ENCODE measurements around the gene RGS7.
A peak's percentile ranks its signal among the peaks of the same experiment; 100 is the strongest.
"Not testable (repeated sequence)": the region's sequence is repeated elsewhere in the genome, so short reads cannot be mapped to it uniquely, and the experiment has no call there.

The RGS7 gene

DNA sequence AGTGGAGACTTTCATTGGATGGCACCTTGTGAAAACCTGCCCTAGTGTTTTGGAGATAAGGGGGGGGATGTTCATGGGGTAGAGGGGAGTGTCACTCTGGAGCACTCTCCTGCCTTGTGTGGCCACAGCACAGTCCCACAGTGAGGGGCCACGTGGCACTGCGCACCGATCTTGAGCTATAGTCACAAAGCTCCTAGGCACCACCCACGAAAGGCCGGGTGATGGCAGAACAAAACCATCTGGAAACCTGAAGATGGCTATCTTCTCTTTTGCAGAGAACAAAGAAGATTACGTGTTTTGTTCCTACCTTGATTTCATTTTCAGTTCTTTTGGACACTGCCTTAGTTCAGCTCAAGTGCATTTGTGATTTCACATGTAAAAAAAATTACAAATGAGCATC lies 220.6 kb downstream of the RGS7 start:
- DNase-seq (ENCODE audit: low spot score), result no peak

DNA sequence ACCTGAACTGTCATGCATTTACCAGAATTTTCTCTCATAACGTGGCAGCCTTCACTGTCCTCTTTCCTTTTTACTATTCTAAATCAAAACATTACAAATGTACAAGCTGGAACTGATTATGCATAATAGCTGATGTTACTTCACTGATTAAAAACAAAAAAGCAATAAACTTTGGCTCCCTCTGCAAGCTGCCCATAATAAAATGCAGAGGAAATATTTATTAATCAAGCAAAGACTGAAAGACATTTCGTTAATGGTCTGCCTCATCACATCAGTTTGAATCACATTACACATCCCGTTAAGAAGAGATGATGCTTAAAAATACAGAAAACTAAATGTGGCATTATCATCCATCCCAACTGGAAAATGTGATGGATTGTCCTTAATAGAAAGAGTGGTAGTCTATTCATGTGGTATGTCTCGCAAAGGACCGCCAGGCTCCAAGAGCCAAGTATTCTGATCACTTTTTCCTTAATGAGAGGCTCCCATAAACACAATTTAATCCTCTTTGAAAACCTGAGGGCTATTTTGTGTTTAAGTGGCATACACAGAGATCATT lies 225.3 kb downstream of the RGS7 start:
- DNase-seq (ENCODE audit: low spot score), result no peak

DNA sequence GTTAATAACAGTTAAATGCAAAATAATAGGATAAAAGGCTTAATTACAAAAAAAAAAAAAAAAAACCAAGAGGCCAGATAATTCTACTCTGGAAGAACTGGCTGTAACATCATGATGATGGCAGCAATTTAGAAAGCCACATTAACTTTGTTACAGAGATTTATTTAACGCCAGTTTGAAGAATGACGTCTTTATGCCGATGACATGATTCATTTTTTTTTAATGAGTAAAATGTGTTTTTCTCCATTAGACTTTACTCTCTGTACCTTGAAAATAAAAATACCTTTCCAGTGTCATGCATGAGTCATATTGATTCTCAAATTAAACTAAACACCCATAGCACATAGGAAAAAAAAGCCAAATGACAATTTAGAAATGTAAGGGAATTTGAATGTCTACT lies 226.1 kb downstream of the RGS7 start:
- no peak for DNase-seq (ENCODE audit: low spot score)

DNA sequence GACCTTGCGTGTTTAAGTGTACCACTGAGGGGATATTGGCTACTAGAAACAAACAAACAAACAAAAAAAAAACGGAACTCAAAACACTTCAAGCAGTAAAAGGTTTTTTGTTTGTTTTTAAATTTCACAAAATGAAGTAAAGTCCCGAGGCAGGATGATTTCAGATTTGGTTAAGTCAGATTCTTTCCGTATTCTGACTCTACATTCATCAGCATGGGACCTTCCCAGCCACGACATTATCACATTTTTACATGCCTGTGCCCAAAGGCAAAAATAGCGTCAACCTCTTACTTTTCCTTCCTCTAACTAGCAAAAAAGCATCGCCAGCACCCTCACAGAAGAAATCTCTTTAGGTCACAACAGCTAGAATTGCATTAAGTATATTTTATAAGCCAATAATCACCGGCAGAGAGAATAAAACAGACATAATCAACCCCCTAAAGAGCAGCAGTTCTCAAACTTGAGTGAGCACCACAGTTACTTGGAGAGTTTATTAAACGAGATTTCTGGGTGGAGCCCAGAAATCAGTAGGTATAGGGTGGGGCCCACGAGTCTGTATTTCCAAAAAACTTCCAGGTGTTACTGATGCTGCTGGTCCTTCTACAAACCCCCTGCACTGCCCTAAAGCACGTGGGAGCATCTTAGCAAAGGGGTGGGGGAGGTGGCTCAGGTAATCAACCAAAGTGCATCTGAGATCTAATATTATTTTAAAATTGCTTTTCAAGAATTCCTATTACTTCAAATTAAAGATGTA lies 227.6 kb downstream of the RGS7 start:
- no peak for DNase-seq (ENCODE audit: low spot score)

DNA sequence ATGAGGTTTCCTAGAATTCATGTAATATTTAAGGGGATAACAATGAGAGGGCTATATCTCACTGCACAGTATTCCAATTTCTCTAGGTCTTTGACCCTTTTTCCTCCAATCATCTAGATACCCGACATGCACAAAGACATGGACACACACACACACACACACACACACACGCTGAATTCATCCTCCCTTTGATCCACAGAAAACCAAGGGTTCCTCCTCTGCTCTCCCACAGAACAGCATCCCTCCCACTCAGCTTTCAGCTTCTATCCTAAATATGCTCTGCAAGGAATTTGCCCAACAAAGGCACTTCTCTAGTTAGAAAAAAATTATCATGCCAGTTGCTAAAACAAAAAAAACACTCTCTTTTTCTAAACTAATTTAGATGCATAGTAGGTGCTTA lies 231.7 kb downstream of the RGS7 start:
- no peak for DNase-seq (ENCODE audit: low spot score)

DNA sequence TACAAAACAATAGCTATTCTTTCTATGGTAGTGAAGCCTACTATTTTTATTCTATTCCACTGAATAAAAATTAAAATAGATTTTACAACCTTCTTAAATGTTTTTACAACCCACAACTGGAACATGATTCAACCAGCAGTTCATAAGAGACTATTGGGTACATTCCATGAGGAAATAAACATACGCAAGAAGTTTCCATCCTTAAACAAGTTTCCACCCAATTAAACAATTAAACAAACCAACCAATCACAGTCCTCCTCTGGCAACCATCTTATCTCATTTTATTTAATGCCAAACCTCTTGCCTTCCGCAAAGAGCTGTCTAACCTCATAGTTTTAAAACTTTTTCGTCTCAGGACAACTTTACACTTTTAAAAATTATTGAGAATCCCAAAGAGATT lies 239.0 kb downstream of the RGS7 start:
- DNase-seq (ENCODE audit: low spot score), result no peak

DNA sequence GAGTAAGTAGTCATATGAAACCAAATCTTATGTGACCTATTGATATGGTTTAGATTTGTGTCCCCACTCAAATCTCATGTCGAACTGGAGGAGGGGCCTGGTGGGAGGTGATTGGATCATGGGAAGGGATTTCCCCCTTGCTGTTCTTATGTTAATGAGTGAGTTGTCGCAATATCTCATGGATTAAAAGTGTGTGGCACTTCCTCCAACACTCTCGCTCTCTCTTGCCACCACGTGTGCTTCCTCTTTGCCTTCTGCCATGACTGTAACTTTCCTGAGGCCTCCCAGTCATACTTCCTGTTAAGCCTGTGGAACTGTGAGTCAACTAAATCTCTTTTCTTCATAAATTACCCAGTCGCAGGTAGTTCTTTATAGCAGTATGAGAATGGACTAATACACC lies 241.2 kb downstream of the RGS7 start:
- no peak for DNase-seq (ENCODE audit: low spot score)

DNA sequence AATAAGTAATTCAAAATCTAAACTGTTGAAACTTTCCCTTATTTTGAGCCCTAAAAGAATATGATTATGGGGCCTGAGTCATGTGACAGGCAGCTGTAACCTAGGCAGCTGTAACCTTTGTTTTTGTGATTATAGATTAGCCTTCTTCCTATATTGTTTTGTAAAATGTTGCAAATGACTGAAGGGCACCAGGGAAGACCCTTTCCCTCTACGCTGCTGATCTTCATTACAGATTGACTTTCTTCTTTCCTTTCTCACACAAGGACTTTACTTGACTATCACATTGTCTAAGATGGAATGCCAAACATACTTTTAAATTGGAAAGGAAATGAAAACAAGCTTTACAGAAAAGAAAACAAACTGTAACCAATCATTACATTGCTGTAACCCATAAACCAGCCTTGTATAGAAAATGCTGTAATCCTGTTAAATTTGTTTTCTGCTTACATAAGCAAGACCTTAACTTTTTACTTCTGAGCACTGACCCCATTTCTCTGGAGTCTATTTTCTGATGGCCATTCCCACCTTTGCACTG lies 242.2 kb downstream of the RGS7 start:
- no peak for DNase-seq (ENCODE audit: low spot score)

DNA sequence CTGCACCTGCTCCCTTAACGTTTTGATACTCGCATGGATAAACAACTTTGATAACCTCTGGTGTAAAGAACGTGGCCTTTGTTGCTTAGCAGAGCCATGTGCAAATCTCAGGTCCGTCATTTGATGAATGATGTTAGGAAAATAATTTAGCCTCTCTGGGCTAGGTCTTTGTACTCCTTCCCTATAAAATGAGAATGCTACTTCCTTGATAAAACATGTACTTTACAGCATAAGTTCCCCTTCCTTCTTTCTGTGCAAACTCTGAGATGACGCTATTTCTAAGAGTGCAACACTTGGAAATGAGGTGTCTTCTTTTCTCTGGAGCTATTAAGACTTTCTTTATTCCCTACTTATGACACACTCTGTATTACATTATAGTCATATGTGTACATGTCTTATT lies 243.4 kb downstream of the RGS7 start:
- DNase-seq (ENCODE audit: low spot score), result no peak

DNA sequence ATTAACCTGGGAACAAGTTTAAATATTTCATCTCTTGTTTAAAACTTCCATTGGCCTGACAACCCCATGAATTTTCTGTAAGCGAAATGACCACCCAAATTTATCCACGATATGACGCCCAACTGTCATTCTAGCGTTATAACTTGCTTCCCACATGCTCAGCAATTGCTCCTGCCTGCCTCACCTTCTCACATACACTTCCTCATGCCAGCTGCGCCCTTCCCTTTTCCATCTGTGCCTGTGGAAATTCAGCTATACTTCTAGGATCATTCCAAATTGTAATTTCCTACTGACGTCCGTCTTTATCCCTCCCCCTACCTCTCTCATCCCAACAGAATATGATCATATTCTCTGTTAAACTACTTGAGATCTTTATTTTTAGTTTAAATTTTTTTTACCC lies 248.0 kb downstream of the RGS7 start:
- no peak for DNase-seq (ENCODE audit: low spot score)

DNA sequence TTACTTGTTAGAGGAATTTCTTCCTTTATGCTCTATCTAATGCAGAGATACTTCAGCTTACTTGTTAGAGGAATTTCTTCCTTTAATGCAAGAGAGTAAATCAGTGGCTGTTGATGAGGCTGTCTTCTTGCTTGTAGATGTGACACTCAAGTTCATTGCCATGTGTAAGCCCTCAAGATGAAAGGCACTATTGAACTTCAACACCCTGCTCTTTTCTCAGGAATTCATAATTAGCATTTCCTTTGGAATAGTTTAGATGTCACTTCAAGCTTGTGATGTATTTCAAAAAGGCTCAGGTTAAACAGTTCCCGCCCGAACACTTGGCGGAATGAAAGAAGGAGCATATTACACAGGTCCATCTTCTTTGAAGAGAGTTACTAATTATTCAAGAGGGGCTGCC lies 251.9 kb downstream of the RGS7 start:
- no peak for DNase-seq (ENCODE audit: low spot score)

DNA sequence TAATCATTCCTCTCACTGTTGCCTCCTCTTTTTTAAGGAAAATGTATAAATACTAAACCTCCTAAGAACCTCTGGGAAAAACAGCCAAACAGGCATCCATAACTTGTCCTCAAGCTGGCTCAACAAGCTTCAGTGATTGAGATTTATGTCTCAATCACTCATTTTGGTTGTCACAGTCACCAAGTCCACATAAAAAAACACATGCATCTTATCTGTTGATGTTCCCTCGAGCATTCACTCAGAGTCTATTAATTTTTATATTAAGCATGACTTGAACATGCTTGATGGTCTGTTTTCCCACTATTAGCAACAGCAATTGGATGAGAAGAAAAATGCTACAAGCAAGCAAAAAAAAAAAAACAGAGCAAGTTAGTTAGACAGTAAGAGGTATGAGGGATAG lies 254.3 kb downstream of the RGS7 start:
- DNase-seq (ENCODE audit: low spot score), result no peak

DNA sequence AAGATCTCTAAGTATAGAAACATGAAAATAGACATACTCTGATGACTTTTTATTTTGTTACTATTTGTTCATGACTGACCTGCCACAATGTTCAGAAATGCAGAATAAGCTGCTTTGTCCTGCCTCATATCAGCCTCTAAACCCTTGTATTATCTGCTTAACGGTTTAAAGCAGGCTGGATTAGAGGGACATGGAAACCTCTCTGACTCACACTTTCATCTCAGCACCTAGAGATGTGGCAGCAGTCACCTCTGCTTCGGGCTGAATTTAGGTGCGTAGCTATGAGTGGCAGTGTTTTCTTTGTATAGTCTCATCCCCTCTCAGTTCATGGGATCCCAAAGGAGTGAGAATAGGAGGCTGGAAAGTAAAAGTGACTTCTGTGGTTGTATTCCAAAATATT lies 255.4 kb downstream of the RGS7 start:
- no peak for DNase-seq (ENCODE audit: low spot score)

DNA sequence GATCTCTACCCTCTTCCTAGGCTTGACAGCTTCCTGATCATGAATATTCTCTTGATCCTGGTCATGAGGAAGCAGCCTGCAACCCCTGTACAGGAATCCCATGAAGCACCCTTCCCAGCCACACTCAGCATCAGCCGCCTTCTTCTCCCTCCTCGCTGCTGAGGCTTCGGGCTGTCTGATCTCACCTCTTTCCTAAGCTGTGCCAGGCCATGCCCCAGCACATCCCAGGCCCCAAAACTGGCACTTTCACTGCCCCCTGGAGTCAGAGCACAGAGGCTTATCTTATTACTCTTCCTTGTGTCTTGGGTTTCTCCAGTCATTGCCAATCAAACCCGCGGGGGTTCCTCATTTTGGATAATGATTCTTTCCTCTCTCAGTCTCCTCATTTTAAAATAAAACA lies 259.5 kb downstream of the RGS7 start:
- no peak for DNase-seq (ENCODE audit: low spot score)

DNA sequence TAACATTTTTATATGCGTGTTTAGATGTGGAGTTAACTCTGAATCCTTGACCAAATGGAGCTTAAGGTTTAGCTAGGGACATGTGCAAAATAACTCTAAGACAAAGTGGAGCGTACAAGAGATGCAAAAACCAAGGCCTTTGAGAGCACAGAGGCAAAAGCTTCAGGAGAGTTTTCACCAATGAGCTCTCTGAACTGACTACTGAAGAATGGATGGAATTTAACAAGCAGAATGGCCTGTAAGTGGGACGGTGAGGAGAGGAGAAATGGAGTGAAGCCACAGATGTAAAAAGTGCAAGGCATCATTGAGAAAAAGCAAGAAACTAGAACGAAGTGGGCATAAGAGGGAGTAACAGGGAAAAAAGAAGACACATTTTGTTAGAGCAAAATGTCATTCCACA lies 260.0 kb downstream of the RGS7 start:
- no peak for DNase-seq (ENCODE audit: low spot score)

DNA sequence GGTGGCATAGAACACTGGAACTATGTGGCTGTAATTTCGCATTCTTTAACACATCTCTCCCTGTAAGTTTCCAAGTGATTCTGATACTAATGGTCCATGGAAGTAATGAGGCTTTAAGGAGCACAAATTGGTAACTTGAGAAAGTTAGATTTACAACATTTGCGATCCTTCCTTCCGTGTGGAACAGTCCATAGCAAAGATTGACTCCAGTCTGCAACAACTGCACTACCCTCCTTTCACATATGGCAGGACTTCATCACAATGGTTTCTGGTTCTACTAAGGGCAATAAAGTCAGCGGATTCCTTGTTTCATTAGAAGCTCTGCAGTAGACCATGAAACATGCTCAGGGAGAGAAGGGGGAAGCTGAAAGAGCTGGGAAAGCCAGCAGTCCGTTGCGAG lies 261.2 kb downstream of the RGS7 start:
- no peak for DNase-seq (ENCODE audit: low spot score)

DNA sequence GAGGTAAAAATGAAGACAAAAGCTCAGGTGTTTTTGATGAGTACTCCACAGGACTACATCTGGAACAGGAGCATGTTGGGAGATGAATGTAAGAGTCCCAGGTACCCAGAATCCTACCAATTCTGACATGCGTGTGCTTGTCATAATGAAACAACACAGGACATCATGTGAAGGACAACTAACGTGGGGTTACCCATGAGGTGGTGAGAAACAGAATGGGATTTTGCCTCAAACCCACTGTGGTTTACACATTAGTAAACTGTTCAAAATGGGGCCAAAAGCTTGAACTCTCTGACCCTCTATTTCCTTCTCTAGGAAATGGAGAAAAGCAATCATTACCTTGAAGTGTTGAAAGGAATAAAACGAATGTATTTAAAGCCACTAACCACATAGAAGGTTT lies 266.2 kb downstream of the RGS7 start:
- no peak for DNase-seq (ENCODE audit: low spot score)

DNA sequence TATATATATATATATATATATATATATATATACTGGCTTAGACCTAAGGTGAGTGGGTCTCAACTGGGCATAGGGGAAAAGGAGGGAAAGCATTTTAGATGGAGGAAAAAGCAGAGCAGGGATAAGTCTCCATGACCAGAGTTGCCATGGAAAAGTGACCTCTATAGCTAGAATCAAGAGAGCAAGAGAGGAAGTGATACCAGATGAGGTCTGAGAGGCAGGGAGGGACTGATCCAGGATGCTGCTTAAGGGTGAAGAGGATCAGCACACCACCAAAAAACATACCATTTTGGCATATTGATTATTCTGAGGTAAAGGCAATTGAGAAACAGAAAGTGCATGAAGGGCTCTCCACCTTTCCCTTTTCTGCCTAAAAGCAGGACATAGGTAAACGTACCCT lies 267.9 kb downstream of the RGS7 start:
- not testable (repeated sequence) for DNase-seq (ENCODE audit: low spot score)

DNA sequence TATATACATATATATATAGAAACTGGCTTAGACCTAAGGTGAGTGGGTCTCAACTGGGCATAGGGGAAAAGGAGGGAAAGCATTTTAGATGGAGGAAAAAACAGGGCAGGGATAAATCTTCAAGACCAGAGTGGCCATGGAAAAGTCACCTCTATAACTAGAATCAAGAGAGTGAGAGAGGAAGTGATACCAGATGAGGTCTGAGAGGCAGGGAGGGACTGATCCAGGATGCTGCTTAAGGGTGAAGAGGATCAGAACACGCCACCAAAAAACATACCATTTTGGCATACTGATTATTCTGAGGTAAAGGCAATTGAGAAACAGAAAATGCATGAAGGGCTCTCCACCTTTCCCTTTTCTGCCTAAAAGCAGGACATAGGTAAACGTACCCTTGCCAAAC lies 268.9 kb downstream of the RGS7 start:
- not testable (repeated sequence) for DNase-seq (ENCODE audit: low spot score)

DNA sequence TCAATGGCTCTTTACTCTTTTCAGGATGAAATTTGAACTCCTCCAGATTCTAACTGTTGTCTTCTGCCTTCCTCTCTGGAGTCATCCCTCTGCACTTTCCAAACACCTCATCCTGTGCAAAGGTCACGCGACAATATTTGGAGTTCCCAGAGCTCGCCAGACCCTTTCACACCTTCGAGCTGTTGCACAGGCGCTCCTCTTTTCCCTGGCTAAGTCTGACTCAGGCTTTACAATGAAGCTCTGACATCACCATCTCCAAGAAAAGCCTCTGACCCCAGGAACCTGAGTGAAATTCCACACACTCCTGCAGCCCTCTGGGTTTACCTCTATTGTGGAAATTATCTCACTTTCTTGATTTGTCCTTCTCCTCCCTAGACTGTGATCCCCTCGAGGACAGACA lies 270.3 kb downstream of the RGS7 start:
- DNase-seq (ENCODE audit: low spot score), result no peak

DNA sequence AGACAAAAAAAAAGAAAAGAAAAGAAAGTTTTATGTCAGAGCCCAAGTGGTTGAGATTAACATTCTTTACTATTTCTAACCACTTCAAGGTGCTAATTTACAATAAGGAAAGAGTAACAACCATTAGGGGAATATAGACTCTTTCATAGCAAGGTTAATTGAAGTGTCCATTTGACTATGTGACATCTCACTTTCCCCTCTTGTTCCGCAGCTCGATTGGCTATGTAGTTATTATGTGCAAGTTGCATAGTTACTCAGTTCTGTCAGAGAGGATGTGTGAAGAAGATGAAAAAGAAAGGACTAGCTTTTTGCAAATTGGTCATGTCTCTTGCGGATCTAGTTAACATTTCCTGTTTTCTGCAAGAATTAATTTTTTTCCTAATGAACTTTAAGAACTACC lies 273.7 kb downstream of the RGS7 start:
- no peak for DNase-seq (ENCODE audit: low spot score)

DNA sequence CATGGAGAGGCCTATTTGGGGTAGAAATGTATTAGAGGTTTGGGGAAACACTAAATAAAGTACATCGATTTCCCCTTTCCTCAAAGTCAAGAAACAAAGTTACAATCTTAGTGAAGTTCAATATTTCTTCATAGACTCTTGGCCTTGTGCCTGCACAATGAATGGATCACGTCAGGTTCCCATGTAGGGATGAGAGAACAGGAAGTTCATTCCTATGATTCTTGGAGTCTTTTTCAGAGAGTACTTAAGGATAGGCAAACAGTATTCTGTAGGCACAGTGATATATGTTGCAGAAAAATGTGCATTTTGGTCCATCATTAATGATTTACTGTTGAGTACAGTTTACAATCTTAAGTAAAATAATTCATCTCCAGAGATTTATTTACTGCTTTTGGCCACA lies 275.5 kb downstream of the RGS7 start:
- no peak for DNase-seq (ENCODE audit: low spot score)

DNA sequence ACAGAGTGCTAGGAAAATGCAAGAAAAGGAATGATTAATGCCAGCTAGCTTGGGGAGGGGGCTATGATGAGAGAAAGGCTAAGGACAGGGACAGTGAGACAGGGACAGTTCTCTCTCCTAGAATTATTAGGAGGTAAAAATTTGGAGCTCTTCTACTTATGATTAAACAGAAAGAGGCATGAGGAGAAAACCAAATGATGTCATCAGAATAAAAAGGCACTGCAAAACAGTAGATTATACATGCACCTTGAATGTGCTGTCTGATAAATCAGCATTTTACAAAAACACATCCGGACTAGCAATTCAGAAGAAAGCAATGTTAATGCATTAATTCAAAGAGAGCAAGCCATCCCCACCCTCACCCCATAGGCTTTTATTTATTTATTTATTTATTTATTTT lies 277.5 kb downstream of the RGS7 start:
- no peak for DNase-seq (ENCODE audit: low spot score)

DNA sequence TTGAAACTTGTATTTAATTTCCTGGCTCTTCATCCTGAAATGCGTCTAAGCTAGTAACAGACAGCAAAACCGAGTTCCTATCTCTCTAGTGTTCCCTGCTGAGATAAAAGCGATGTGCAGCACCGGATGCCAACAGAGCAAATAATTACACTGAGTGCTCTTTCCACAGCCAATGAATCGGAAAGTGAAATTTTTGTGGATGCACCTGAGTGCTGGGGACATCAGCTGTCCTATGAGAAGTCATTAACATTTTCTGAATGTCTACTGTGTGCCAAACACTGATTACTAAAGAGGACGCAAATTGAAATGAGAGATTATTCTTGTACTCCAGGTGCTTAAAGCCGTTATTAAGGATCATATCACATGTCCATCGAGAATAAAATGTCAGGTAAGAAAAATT lies 278.0 kb downstream of the RGS7 start:
- peak; percentile 14 for DNase-seq (ENCODE audit: low spot score)

All from pons (tissue), 1 donor.